T-helper 1 cell treated with Interleukin-12 subunit alpha and Interleukin-12 subunit beta and Interleukin-4 antibody, amounts not matched to agents 30 ng/mL and 1 ng/mL, for 36 hours (primary cell): ENCODE data around the gene ANO1. TPM values are rescaled to one million over a fixed set of nuclear protein-coding genes. Genes with fewer than 3 reads are reported as not detected.

Experiments used
- total RNA-seq: library from RNA; stranded (reverse); gene quantifications from 2 replicates; pipeline ENCODE4 v1.2.3, GENCODE V29; 2022

Gene ANO1
- total RNA-seq, 1 donor from 2014 or later, result not detected

Other genes starting within 250 kb of the ANO1 start
- gene FADD, start 125.0 kb downstream of the ANO1 start, total RNA-seq, result 42.1 and 47.8 TPM in 2 replicates
- 42.1 and 43.5 TPM in 2 replicates for gene PPFIA1, start 192.4 kb downstream of the ANO1 start, total RNA-seq